Measurements from ENCODE around the gene OTULIN.

DNA sequence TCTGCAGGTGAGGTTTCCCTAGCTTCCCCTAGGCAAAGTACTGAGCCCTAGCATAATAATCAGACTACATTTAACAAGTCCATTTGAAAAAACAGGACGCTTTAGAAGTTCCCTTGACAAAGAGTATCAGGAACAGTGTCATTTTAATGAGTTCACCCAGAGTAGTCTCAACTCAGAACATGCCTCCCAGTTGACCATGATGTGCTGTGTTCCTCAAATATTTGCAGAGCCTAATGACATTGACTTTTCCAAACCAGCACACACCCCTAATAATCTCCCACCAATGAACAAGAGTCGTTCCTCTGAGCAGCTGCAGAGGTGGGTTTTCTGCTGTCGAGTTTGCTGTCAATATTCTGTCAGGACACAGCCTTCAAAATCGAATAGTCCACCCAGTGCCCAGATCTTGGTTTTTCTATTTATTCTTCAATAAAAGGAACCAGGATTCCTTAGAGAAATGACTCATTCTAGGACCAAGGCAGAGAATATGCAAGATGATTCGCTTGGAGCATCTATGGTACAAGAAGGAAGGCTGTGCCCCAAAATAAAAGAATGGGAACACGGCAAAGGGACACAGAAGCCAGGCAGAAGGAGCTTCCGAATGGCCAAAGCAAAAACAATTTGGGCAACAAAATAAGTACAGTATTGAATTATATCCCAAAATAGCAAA, 57.6 kb downstream of the OTULIN start:
- TF ChIP-seq, protein P1, sequence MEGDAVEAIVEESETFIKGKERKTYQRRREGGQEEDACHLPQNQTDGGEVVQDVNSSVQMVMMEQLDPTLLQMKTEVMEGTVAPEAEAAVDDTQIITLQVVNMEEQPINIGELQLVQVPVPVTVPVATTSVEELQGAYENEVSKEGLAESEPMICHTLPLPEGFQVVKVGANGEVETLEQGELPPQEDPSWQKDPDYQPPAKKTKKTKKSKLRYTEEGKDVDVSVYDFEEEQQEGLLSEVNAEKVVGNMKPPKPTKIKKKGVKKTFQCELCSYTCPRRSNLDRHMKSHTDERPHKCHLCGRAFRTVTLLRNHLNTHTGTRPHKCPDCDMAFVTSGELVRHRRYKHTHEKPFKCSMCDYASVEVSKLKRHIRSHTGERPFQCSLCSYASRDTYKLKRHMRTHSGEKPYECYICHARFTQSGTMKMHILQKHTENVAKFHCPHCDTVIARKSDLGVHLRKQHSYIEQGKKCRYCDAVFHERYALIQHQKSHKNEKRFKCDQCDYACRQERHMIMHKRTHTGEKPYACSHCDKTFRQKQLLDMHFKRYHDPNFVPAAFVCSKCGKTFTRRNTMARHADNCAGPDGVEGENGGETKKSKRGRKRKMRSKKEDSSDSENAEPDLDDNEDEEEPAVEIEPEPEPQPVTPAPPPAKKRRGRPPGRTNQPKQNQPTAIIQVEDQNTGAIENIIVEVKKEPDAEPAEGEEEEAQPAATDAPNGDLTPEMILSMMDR (IDR thresholded peaks at IDR 0.05): no peak
- TF ChIP-seq EP300 (IDR thresholded peaks at IDR 0.05) (no peak), POLR2A (IDR thresholded peaks at IDR 0.05) (no peak)

All from tibial nerve (tissue), 4 donors.